HL-60/S4 treated with retinoic acid at 250 ng/mL for 4 days and 3 days (cell line): ENCODE measurements around the gene STK11IP.

Experiments used
- in situ Hi-C: fragments of 300-500 bp; cut with MboI; formaldehyde crosslinking; loops from 2 replicates; pipeline ENCODE4 v1.7.0; 2022; ENCODE audit warnings: low sequenced_read_pairs

Gene STK11IP

DNA sequence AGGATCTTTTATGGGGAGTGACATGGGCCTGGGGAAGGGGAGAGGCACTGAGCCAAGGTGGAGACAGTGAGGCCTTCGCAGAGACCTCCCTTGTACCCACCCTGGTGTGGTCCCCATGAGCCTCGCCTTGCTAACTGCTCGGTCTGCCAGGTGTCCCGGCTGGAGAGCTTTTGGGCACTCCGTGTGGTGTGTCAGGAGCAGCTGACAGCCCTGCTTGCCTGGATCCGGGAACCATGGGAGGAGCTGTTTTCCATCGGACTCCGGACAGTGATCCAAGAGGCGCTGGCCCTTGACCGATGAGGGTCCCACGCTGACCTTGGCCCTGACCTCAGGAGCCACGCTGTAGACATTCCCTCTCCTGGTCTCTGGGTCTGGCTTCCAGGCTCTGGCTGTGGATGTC lies 18.2 kb downstream of the STK11IP start:
- in situ Hi-C loops: no loop called here

DNA sequence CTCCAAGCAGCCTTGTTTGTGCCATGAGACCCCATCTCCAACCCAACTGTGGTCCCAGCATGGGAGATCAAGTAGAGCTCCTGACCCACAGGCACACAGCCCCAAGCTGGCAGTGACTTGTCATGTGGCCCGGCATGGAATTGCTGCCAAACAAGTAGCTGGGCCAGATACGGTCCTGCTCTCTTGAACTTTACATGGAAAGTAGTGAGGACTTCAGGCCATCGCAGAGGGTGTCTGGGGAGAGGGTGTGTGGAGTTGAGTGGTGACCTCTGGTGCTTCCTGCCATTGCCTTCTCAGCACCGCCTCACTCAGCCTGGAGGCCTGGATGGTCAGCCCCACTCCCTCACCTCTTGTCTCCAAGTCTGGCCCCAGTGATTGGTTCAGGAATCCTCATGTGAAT lies 18.9 kb downstream of the STK11IP start:
- in situ Hi-C loops: no loop called here

DNA sequence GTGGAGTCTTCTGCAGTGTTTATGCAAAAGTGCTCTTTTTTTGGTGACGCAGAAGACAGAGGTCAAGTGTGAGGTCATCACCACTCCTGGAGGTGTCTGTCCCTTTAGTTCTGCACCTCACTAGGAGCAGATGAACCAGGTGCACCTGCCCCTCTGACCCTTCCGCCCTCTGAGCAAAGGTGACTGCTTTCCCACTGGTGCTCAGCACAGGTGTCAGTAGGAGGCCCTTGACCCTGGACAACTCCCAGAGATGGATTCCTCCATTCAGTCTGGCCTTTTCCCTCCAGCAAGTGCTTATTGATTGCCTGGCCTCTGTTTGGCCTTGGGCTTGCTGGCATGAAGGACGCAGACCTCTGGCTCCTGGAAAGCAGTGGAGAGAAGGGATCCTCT lies 21.1 kb downstream of the STK11IP start:
- in situ Hi-C loops: no loop called here

DNA sequence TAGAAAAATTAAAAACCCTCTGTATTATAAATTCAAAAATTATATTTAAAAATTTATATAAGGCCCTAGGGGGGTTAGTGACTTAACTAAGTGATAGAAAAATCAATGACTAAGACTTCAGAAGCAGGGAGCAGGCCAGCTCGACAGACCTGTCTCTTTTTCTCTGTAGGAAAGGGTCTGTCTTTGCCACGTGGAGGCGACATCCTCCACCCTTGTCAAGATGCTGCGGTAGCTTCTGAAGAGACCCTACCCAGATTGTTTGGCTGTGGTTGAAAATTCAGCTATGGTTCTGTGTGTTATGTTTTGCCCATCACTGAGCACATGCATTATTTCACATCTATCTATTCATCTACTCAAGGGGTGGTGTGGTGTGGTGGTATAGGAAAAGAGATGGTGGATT lies 21.6 kb downstream of the STK11IP start:
- in situ Hi-C loops: no loop called here

DNA sequence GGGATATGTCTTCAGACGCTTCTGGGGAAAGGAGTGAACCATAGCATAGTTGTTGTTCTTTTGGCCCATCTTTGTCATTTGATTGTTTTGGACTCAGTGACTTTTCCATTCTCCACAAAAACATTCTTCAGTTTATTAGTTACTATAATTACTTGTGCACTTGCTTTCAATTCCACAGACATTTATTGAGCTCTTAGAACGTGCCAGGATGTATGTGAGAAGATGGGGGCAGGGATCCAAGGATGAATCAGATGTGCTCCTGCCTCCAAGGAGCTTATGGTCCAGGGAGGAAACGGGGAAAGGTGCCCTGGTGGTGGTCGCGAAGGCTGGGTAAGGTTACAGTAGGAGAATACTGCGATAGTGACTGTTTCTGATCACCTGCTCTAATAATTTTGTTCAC lies 22.9 kb downstream of the STK11IP start:
- in situ Hi-C loops: no loop called here

- in situ Hi-C loops: no loop called here
These were observed 24.3 kb downstream of the STK11IP start for GRCh38 chr2:219621935-219622334.

DNA sequence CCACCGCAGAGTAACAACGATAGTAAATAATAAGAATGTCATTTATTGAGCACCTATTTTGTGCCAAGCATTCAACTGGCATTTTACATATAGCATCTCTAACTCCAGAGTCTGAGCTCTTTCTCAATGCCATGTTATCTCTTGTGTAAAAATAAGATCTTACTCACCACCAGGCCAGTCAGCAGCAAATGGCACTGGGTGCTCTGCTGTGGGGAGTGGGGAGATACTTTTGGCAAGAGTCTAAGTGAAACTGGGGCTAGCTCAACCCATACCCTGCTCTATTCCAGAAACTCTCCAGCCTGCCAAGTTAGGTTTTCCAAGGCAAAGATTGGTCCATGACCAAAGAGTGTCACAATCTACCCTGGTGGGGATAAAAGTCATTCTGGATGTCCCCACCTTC lies 24.8 kb downstream of the STK11IP start:
- in situ Hi-C loops: no loop called here

- in situ Hi-C loops: no loop called here
These were observed 26.9 kb downstream of the STK11IP start for GRCh38 chr2:219624565-219624964.

- in situ Hi-C loops: no loop called here
These were observed 27.5 kb downstream of the STK11IP start for GRCh38 chr2:219625179-219625578.

DNA sequence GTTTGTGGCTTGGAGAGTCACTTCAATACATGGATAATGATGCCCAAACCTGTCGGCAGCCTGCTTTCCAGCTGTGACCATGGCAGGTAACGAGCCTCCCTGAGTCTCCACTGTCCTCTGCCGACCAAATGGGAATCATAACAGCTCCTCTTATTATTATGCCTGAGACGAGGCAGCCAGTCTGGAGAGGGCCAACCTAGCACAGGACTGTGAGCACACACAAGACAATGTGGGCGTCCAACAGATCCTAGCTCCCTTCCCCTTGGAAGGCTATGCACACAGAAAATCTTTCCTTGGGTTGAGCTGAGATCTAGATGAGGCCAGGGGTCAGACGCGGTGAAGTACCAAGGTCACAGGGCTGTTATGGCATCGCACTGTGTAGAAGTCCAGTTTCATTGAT lies 28.9 kb downstream of the STK11IP start:
- in situ Hi-C loops: no loop called here

- in situ Hi-C loops: no loop called here
These were observed 29.7 kb downstream of the STK11IP start, which contains the start of gene SLC4A3 for GRCh38 chr2:219627103-219628100. TSS of gene SLC4A3 (plus strand) at chr2:219627630. CDS start at chr2:219627993, 363 bp downstream.

DNA sequence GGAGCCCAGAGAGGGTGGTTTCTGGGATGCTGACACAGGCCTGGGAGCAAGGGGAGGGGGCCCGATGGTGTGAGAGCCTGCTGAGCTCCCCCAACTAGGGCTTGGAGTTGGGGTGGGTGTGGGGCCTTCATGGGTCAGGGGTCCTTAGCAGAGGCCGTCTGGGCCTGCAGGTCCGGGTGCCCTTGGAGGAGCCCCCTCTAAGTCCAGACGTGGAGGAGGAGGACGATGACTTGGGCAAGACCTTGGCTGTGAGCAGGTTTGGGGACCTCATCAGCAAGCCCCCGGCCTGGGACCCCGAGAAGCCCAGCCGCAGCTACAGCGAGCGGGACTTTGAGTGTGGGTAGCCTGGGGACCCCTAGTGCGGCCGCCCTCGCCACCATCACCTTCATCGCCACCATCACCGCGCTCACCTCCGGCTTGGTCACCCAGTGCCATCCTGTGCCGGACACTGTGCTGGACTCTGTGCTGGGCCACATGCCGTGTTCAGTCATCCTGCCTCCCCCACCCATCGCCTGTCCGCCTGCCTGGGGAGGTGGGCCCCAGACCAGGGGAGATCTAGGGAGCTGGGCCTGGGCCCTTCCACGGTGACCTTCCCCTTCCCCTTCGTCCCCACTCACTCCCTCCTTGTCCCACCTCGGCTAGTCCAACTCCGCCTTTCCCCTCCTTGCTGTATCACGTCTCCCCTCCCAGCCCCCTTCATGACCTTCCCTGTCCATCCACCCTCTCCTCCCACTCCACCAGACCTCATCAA lies 30.8 kb downstream of the STK11IP start:
- in situ Hi-C loops: no loop called here

GRCh38 chr2:219628986-219629901 lies 31.6 kb downstream of the STK11IP start:
- in situ Hi-C loops: no loop called here

- in situ Hi-C loops: no loop called here
These were observed 32.5 kb downstream of the STK11IP start for GRCh38 chr2:219629976-219630695.

- in situ Hi-C loops: no loop called here
These were observed 33.2 kb downstream of the STK11IP start for GRCh38 chr2:219630770-219631405.

DNA sequence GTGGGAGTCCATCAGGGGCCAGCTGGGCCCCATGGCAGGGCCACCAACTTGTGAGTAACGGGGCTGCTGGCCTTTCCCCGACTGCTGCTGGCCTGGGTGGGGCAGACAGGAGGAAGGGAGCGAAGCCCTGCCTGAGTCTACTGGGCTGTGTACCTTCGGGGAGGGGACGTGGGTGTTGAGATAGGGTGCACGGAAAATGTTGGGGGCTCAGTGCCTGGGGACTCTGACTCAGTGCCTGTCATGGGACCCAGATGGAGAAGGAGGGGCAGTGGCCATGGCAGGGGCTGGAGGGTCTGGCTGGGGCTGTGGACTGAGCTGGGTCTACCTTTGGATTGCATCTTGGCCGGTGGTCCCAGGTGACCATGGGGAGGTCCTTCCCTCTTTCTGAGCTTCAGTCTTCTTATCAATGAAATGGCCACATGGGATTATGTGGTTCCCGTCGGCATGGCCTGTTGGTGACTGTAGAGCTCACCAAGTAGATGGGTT lies 33.8 kb downstream of the STK11IP start:
- in situ Hi-C loops: no loop called here

DNA sequence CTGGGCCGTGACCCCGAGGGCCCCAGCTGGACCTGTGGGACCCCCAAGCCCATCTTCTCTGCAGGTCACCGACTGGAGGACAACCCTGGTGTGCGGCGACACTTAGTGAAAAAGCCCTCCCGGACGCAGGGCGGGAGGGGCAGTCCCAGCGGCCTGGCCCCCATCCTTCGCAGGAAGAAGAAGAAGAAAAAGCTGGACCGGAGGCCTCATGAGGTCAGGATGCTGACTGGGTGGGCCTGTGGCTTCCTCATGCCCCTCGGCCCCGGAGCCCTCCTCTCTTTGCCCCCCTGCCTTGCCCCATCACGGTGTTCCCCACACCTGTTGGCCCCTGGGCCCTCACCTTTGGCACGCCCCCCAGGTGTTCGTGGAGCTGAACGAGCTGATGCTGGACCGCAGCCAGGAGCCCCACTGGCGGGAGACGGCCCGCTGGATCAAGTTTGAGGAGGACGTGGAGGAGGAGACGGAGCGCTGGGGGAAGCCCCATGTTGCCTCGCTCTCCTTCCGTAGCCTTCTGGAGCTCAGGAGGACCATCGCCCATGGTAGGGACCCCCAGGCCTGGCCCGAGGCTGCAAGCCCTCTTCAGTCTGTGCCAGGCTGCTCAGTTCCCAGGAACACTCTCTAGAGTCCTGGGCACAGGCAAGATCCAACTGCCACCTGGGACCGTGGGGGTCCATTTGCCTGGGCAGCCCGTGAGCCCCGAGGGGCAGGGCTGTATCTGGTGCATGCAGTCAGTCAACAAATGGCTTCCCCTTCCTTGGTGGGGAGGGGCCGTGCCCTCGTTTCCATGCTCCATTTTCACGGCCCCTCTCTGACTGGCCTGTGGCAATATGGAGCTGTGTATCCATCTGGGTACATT lies 34.5 kb downstream of the STK11IP start:
- in situ Hi-C loops: no loop called here

DNA sequence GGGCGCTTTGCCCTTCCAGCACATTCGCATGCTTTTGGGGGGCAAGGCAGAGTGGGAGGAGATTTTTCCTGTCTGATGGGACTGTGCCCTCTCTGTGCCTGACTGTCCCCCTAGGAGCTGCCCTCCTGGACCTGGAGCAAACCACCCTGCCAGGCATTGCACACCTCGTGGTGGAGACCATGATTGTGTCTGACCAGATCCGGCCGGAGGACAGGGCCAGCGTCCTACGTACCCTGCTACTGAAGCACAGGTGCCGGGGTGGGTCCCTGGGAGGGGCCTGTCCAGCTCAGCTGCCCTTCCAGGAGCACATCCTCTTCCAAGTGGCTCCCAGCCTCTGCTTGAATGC lies 35.1 kb downstream of the STK11IP start:
- in situ Hi-C loops: no loop called here
